HG03095 (cell line): Measurements from ENCODE around the gene PMS2.
"Not testable (repeated sequence)": the region's sequence is repeated elsewhere in the genome, so short reads cannot be mapped to it uniquely, and the experiment has no call there.

Source experiments
- ATAC-seq: cut with Tn5 transposase; IDR thresholded peaks from one replicate; pipeline ENCODE4 v1.9.1; 2021; ENCODE audit warnings: moderate library complexity; ENCODE audit not compliant: unreplicated experiment

PMS2 gene, protein sequence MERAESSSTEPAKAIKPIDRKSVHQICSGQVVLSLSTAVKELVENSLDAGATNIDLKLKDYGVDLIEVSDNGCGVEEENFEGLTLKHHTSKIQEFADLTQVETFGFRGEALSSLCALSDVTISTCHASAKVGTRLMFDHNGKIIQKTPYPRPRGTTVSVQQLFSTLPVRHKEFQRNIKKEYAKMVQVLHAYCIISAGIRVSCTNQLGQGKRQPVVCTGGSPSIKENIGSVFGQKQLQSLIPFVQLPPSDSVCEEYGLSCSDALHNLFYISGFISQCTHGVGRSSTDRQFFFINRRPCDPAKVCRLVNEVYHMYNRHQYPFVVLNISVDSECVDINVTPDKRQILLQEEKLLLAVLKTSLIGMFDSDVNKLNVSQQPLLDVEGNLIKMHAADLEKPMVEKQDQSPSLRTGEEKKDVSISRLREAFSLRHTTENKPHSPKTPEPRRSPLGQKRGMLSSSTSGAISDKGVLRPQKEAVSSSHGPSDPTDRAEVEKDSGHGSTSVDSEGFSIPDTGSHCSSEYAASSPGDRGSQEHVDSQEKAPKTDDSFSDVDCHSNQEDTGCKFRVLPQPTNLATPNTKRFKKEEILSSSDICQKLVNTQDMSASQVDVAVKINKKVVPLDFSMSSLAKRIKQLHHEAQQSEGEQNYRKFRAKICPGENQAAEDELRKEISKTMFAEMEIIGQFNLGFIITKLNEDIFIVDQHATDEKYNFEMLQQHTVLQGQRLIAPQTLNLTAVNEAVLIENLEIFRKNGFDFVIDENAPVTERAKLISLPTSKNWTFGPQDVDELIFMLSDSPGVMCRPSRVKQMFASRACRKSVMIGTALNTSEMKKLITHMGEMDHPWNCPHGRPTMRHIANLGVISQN

GRCh38 chr7:6008668-6009611, at the start of gene PMS2, which contains the start of gene AIMP2:
PMS2 (minus strand) TSS chr7:6009049; CDS start chr7:6009019, 30 bp downstream.
AIMP2 (plus strand) TSS chr7:6009272; CDS start chr7:6009364, 92 bp downstream.
- peak; percentile 92 for ATAC-seq

GRCh38 chr7:6057316-6058129, 48.7 kb upstream of the PMS2 start:
- ATAC-seq = no peak

GRCh38 chr7:6056616-6057015, 47.8 kb upstream of the PMS2 start:
- no peak for ATAC-seq

- ATAC-seq = not testable (repeated sequence)
Measured at GRCh38 chr7:6051185-6051584, 42.3 kb upstream of the PMS2 start.

GRCh38 chr7:6049780-6050179, 40.9 kb upstream of the PMS2 start:
- ATAC-seq = no peak

DNA sequence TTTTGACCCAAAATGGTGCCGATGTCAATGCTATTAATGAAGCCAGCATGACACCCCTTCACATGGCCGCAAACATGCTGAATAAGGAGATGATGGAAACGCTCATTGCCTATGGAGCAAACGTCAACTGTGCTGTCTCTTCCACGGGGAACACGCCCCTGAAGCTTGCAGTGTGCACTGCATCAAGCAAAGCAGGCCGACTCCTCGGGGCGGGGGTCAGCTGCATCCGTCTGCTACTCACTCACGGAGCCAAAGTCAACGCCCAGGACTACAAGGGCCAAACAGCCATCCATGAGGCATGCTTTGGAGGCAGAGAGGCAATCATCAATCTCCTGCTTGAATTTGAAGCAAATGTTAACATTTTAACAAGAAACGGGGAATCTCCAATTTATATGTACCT, 26.8 kb upstream of the PMS2 start:
- no peak for ATAC-seq

DNA sequence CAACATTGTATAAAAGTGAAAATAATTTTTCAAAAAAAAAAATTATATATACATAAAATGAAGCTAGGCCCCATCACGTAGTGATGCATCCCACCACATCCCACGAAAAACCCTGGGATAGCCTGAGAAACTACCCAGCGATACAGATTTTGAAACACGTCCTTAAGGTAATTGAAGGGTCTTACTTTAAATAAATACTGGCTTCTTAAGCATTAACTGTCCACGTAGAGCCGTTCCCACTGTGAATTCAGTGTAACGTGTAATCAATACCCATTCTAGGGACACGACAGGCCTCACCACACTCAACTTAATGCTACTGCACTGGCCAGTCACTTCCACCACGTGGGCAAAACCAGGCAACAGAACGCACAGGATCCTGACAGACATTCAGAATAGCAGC, 26.3 kb upstream of the PMS2 start:
- ATAC-seq = no peak

- no peak for ATAC-seq
Measured at GRCh38 chr7:6032641-6033040, 23.8 kb upstream of the PMS2 start.

DNA sequence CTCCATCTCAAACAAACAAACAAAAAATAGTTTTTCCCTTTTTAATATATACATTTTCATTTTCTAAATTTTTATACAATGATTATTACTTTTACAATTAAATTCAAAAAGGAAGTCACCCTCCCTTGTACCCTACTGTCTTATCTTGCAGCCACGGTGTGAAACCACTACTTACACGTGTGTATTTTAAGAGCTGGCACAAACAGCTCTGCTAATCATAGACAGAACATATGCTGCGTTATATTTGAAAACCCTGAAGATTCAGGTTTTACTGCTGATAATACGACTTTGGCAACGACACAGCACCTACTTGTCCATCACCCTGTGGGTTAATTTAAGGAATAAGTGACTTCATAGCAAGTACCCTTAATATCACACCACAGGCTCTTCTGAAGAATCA, 23.3 kb upstream of the PMS2 start:
- no peak for ATAC-seq

DNA sequence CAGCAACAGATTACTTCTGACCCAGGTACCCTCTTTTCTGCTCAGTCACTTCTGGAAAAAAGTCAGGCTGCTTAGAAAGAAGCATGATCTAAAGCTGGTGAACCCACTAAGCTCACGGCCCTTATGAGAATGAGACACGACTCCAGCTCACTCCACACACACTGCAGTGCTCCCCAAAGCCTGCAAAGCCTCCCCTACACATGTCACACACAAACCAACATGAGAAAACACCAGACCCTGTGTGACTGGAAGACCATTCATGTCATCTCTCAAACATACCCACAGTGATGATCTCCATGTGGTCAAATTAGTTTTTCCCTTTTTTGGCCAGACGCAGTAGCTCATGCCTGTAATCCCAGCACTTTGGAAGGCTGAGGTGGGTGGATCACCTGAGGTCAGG, 22.7 kb upstream of the PMS2 start:
- ATAC-seq = no peak

- ATAC-seq = no peak
Measured at GRCh38 chr7:6030988-6031387, 22.1 kb upstream of the PMS2 start, which contains the start of gene ANKRD61. ANKRD61 (plus strand) TSS chr7:6031376; CDS start chr7:6031376, 0 bp downstream.

GRCh38 chr7:6028563-6028962, 19.7 kb upstream of the PMS2 start:
- no peak for ATAC-seq

GRCh38 chr7:6027806-6028365, 19.0 kb upstream of the PMS2 start:
- ATAC-seq = no peak

- ATAC-seq = no peak
Measured at GRCh38 chr7:6026820-6027311, 18.0 kb upstream of the PMS2 start.

DNA sequence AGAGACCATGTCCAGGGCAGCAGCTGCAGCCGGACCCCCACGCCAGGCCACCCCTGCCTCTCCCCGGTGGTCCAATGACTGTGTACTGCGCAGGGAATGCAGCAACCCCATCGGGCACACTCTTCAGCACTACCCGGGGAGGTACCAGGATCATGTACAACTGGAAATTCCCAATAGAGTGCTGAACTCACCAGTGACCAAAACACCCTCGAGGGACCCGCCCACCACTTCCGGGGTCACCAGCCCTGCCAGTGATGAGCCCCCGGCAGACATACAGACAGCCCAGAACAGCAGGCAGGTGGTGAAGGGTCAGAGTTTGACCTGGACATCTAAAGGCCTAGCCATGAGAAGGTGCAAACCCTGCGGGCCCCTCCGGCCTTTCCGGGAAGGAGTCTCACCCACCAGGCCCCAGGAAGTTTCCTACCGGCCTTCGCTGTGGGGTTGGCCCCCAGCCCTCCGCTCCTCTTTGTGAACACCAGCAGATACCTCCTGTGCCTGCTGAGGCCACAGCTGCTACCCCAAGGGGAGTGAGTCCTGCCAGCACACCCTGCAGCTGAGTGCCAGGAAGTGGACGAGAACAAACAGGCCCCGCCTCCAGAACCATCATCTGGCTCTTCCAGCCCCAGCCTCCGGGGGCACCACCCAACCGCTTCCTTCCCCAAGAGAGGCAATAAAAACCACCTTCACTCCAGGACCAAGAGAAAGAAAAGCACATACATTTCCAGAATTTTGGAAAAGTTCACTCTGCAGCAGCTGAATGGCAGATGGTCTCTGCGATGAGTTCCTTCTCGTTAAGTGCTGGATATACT, 17.4 kb upstream of the PMS2 start:
- peak; percentile 72 for ATAC-seq

- no peak for ATAC-seq
Measured at GRCh38 chr7:6023974-6024435, 15.2 kb upstream of the PMS2 start.

DNA sequence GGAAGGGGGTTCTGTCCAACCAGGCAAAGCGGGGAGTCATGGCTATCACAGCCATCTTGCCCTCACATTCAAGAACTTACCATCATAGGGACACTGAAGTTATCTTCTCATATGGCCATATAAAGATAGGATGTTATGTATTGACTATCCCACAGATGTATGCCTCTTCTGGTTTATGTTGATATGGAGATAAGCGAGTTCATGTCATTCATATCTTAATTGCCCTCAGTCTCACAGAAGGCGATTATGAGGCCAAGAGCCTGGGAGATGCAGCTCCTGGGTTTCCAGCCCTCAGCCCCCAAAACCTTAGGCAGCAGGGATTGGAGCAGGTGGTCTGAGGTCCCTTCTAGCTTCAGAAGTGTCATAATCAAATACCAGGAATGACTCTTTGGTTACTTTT, 13.9 kb upstream of the PMS2 start:
- ATAC-seq = no peak
